Cardiac muscle cell (in vitro differentiated cells and primary cell): ENCODE results near the gene DIO2. TPM values are rescaled to one million over a fixed set of nuclear protein-coding genes. Genes with fewer than 3 reads are reported as not detected.
A peak's percentile ranks its signal among the peaks of the same experiment; 100 is the strongest.

Source experiments
- DNase-seq, 2 donors: peaks; one replicate each; pipeline versions ENCODE4 v3.0.0 to v3.0.0-alpha.2; 2010 to 2017; ENCODE audit warnings: low read depth in 1 of 2, low spot score in 1 of 2
- H3K27ac ChIP-seq: fragments of 200-600 bp; sonication (generic); 2 replicates; pipeline ENCODE4 v1.5.1; 2016
- H3K27me3 ChIP-seq: fragments of 200-600 bp; sonication (generic); 2 replicates; pipeline ENCODE4 v1.6.0; 2016; ENCODE audit warnings: control low read depth
- H3K36me3 ChIP-seq: fragments of 200-600 bp; sonication (generic); 2 replicates; pipeline ENCODE4 v1.5.1; 2016; ENCODE audit warnings: control low read depth
- H3K4me1 ChIP-seq: fragments of 200-600 bp; sonication (generic); 2 replicates; pipeline ENCODE4 v1.8.1; 2017; ENCODE audit warnings: low read depth, mild to moderate bottlenecking, mixed run types
- H3K4me3 ChIP-seq: fragments of 200-600 bp; sonication (generic); 2 replicates; pipeline ENCODE4 v1.5.1; 2016; ENCODE audit warnings: mild to moderate bottlenecking
- H3K9me3 ChIP-seq: fragments of 200-600 bp; sonication (generic); 2 replicates; pipeline ENCODE4 v1.5.1; 2017; ENCODE audit warnings: low read depth, mild to moderate bottlenecking, control low read depth
- CTCF ChIP-seq: IDR thresholded peaks from 2 replicates; pipeline ENCODE4 v1.5.1; 2012; ENCODE audit warnings: low read depth, mild to moderate bottlenecking, low read length
- polyA plus RNA-seq: library from polyadenylated mRNA; unstranded; fragments of >200 nt; fragmentation: Nextera tagmentation; extraction: Ambion mirVana; gene quantifications from 2 replicates; pipeline ENCODE4 v1.2.1, GENCODE V29; 2016
- total RNA-seq: library from RNA; depleted of rRNA; stranded (reverse); fragments of >200 nt; gene quantifications from 2 replicates; pipeline ENCODE4 v1.2.3, GENCODE V29; 2016

The DIO2 gene
- total and polyA plus RNA-seq, 2 experiments from 2014 or later = 0.11 to 0.66 TPM

DNA sequence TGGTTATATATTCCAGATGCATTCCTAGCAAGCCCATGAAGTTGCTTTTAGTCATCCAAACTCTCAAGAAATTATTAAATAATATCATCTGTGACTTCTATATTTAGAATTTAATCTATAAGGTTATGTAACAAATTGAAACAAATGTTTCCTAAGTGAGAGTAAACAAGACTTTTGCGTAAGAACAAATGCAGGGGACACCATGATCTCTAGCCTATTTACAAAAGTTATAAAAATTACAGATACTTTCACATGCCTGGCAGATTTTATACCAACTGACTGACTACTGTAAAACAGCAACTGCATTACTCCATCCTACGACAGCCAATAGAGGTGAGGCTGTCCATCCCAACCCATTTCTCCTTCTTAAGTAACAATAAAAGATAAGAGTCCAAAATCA, 20.4 kb upstream of the DIO2 start:
- no peak for TF ChIP-seq CTCF
- Histone ChIP-seq H3K4me3 (no peak overlapping the region), H3K27me3 (no peaks in the 10 kb centered on the region), H3K27ac (no peak overlapping the region), H3K9me3 (no peaks in the 10 kb centered on the region), H3K36me3 (no peaks in the 10 kb centered on the region), H3K4me1 (peaks cover 6% of the 10 kb centered on the region)
- DNase-seq = no peak

DNA sequence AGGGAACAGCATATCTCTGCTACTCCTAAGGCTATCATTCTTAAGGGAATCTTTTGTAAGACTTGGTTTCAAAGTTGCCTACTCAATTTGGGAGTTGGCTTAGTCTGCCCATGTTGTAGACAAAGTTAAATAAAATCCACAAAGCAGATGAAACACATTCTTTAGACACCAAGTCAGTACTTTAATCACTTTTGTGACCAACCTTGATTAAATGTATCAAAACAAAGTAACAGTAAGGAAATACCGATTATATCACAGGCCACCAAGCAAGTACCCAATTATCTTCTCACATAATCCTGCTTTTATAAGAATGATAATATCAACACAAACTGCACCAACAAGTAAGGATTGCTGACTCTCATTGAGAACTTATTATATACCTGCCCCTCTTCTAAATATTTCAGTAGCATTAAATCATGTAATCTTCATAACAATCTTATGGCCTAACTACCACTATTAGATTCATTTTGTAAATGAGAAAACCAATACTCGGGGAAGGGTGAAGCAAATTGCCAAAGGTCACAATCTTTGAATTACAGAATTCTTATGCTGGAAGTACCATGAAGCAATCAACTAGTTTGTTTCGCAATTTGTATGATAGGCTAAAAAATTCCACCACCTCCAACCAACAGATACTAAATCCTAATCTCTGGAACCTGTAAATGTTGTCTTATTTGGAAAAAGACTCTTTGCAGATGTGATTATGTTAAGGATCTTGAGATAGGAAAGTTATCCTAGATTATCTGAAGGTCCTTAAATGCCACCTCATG, 12.6 kb upstream of the DIO2 start:
- no peak overlapping the region for H3K27ac ChIP-seq
- no peak overlapping the region for H3K4me3 ChIP-seq
- no peaks in the 10 kb centered on the region for H3K27me3 ChIP-seq
- no peaks in the 10 kb centered on the region for H3K9me3 ChIP-seq
- no peak for TF ChIP-seq CTCF
- DNase-seq = no peak
- no peaks in the 10 kb centered on the region for H3K36me3 ChIP-seq
- H3K4me1 ChIP-seq = no peaks in the 10 kb centered on the region

GRCh38 chr14:80216818-80217217, 5.5 kb upstream of the DIO2 start:
- no peak for DNase-seq
- H3K27ac ChIP-seq = no peak overlapping the region
- peaks cover 8% of the 10 kb centered on the region for H3K4me1 ChIP-seq
- no peaks in the 10 kb centered on the region for H3K9me3 ChIP-seq
- H3K27me3 ChIP-seq = no peaks in the 10 kb centered on the region
- no peak for TF ChIP-seq CTCF
- no peak overlapping the region for H3K4me3 ChIP-seq
- H3K36me3 ChIP-seq = no peaks in the 10 kb centered on the region

GRCh38 chr14:80215756-80216581, 4.7 kb upstream of the DIO2 start:
- no peaks in the 10 kb centered on the region for H3K9me3 ChIP-seq
- DNase-seq = peak in 1 of 2 donors; percentile 66
- TF ChIP-seq CTCF = no peak
- no peak overlapping the region for H3K4me3 ChIP-seq
- H3K27ac ChIP-seq = no peak overlapping the region
- no peaks in the 10 kb centered on the region for H3K27me3 ChIP-seq
- H3K36me3 ChIP-seq = no peaks in the 10 kb centered on the region
- peaks cover 10% of the 10 kb centered on the region for H3K4me1 ChIP-seq

DNA sequence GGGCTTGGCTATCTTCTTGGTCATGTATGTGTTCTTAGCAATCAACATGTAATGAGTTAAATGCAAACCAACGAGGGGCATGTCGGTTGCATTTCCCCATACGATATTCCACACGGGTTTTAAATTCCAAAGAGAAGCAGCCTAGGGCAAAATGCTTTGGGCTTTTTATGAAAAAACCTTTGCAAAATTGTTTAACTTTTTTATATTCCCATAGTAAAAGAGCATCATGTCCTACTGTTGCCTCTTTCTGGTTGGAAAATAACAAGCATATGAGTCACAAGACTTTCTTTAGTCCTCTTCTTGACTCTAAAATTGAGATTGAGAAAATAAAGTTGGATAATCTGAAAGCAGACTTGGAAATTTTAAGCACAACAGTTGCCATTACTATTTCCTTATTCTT, 3.8 kb upstream of the DIO2 start:
- DNase-seq = no peak
- no peak overlapping the region for H3K4me3 ChIP-seq
- no peak overlapping the region for H3K27ac ChIP-seq
- no peaks in the 10 kb centered on the region for H3K27me3 ChIP-seq
- no peaks in the 10 kb centered on the region for H3K9me3 ChIP-seq
- H3K36me3 ChIP-seq = no peaks in the 10 kb centered on the region
- H3K4me1 ChIP-seq = peaks cover 10% of the 10 kb centered on the region
- TF ChIP-seq CTCF = no peak
